ENCODE results near the gene ARHGEF6.

- TF ChIP-seq MXD4 (CRISPR knock-in tag; IDR thresholded peaks at IDR 0.05; ENCODE audit: borderline replicate concordance) (no peak), CREB1 (CRISPR knock-in tag; IDR thresholded peaks at IDR 0.05) (no peak), CTCF (IDR thresholded peaks at IDR 0.05) (no peak), MYBL2 (CRISPR knock-in tag; IDR thresholded peaks at IDR 0.05) (no peak), ESRRA (CRISPR knock-in tag; IDR thresholded peaks at IDR 0.05; ENCODE audit: borderline replicate concordance) (no peak)
These were observed 96.6 kb downstream of the ARHGEF6 start for GRCh38 chrX:136684120-136684519.

All from WTC11 (cell line).